Panc1 (cell line): ENCODE results near the gene WNT11. TPM values are rescaled to one million over a fixed set of nuclear protein-coding genes. Genes with fewer than 3 reads are reported as not detected.

Experiments used
- ATAC-seq: fragments of 200-7000 bp; cut with Tn5 transposase; 2 replicates; pipeline ENCODE4 v1.9.1; 2020; ENCODE audit warnings: mild to moderate bottlenecking, moderate library complexity
- BruUV-seq: library from RNA; stranded (reverse); fragments of 400-500 nt; replicated peaks from 2 replicates; lab custom pipeline; 2021; lab: Mats Ljungman, UMichigan
- CTCF ChIA-PET: fragments of 300-600 bp; sonication (Branson Sonifier 250); formaldehyde crosslinking; loops from one replicate; lab custom pipeline; 2022; ENCODE audit warnings: antibody characterized with exemption; lab: Charles Lee
- POLR2A ChIA-PET: fragments of 300-600 bp; sonication (Branson Sonifier 250); formaldehyde crosslinking; loops from one replicate; lab custom pipeline; 2022; ENCODE audit warnings: antibody characterized with exemption; lab: Charles Lee
- DNase-seq: peaks from one replicate; pipeline ENCODE4 v3.0.0-alpha.2; 2010; ENCODE audit warnings: low read depth, low spot score
- H3K27ac ChIP-seq: 2 replicates; pipeline ENCODE4 v1.5.1; 2011; ENCODE audit warnings: mild to moderate bottlenecking, low read length, inconsistent platforms
- H3K27me3 ChIP-seq: fragments of 200-500 bp; sonication (Bioruptor generic); 2 replicates; pipeline ENCODE4 v1.6.0; 2014; ENCODE audit warnings: low read length, inconsistent platforms; ENCODE audit not compliant: control insufficient read depth, insufficient read depth
- H3K36me3 ChIP-seq: fragments of 200-500 bp; sonication (Bioruptor generic); 2 replicates; pipeline ENCODE4 v1.5.1; 2014; ENCODE audit warnings: inconsistent platforms, mild to moderate bottlenecking, low read length, moderate library complexity; ENCODE audit not compliant: control insufficient read depth, insufficient read depth
- H3K4me1 ChIP-seq: 2 replicates; pipeline ENCODE4 v1.5.1; 2011; ENCODE audit warnings: inconsistent platforms, mild to moderate bottlenecking, low read length, moderate library complexity; ENCODE audit not compliant: control insufficient read depth, insufficient read depth
- H3K4me3 ChIP-seq, 2 experiments: 2 replicates each; pipeline ENCODE4 v1.5.1; 2011 to 2012; ENCODE audit warnings: low read depth in 2 of 2, low read length in 2 of 2, mild to moderate bottlenecking in 2 of 2, inconsistent platforms in 1 of 2, moderate library complexity in 1 of 2
- H3K9me3 ChIP-seq: fragments of 200-500 bp; sonication (Bioruptor generic); 2 replicates; pipeline ENCODE4 v1.5.1; 2014; ENCODE audit warnings: low read depth, mild to moderate bottlenecking, inconsistent platforms, low read length, moderate library complexity; ENCODE audit not compliant: control insufficient read depth, insufficient read depth
- POLR2AphosphoS5 ChIP-seq: IDR thresholded peaks from 2 replicates; pipeline ENCODE4 v1.6.1; 2012; ENCODE audit warnings: mild to moderate bottlenecking, low read depth, low read length, moderate library complexity
- SIN3A ChIP-seq: IDR thresholded peaks from 2 replicates; pipeline ENCODE4 v1.6.1; 2012; ENCODE audit warnings: low read depth, mild to moderate bottlenecking, low read length, moderate library complexity, borderline replicate concordance; ENCODE audit not compliant: insufficient read depth
- TCF7L2 ChIP-seq: IDR thresholded peaks from 2 replicates; pipeline ENCODE4 v1.6.1; 2011; ENCODE audit warnings: mild to moderate bottlenecking, low read depth, low read length, inconsistent platforms
- in situ Hi-C: cut with HindIII; loops from 2 replicates; pipeline ENCODE4 v1.10.0; 2016; ENCODE audit warnings: low sequenced_read_pairs, low pct_unique_long_range_greater_than_20kb
- intact Hi-C: fragments of 100-400 bp; cut with micrococcal nuclease; formaldehyde crosslinking; loops from one replicate; pipeline ENCODE4 v1.10.0; 2022; ENCODE audit not compliant: unreplicated experiment
- total RNA-seq: library from RNA; stranded (reverse); gene quantifications from one replicate; pipeline ENCODE4 v1.2.1, GENCODE V29; 2021; ENCODE audit not compliant: unreplicated experiment
- TF ChIP-seq, protein P1 (sequence below): fragments of 450-650 bp; IDR thresholded peaks from 2 replicates; pipeline ENCODE4 v1.5.1; 2017; ENCODE audit warnings: mild to moderate bottlenecking
- TF ChIP-seq, protein P2 (sequence below), 2 experiments: IDR thresholded peaks; 2 replicates each; pipeline ENCODE4 v1.6.1; 2011 to 2012; ENCODE audit warnings: low read depth in 2 of 2, control low read depth in 1 of 2, low read length in 1 of 2, mild to moderate bottlenecking in 1 of 2, moderate library complexity in 1 of 2; ENCODE audit not compliant: insufficient read depth in 1 of 2

The WNT11 gene
- total RNA-seq, 1 experiment from 2014 or later: 1.1 TPM

DNA sequence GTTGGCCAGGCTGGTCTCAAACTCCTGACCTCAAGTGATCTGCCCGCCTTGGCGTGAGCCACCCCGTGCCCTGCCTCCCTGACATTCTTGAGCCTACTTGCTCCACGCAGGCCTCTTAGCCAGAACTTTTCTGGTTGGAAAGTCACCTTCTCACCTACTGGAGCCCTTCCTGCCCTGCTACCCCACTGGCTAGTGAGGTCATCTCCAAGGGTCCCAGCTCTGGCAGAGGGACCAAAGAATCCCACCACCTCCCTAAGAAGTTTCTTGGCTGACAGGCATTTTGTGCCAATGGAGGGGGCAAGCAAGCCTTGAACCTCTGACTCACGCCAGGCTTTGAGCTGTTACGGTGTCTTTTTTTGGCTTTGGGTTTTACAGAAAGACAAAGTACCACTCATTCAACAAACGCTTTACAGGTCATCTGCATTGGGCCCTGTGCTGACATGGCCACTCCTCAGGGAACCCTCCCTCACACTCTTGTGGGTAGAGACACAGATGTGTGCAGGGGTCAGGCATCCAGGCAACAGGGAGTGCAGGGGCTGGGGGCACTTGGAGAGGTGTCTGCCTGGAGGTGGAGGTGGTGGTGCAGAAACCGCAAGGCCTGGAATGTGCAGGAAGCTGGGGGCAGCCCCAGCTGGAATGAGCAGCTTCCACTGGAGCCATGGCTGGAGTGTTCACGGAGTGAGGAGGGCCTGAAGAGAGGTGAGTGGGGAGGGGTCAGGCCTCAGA is 27.1 kb upstream of the WNT11 start:
- Histone ChIP-seq H3K4me1 (peaks cover 15% of the 10 kb centered on the region; the same call in 1 of the 2 replicates), H3K9me3 (no peaks in the 10 kb centered on the region), H3K27ac (no peak overlapping the region), H3K4me3 (no peak overlapping the region), H3K27me3 (no peaks in the 10 kb centered on the region), H3K36me3 (no peaks in the 10 kb centered on the region)
- POLR2A ChIA-PET: no interaction called here
- DNase-seq: no peak
- ATAC-seq: no peak
- CTCF ChIA-PET: interaction anchor here (0.8 kb wide), 1 partner anchor 86 kb away, joined by 3 read pairs; no protein-coding TSS in a partner anchor
- no TSS peak for BruUV-seq
- TF ChIP-seq, protein P1, sequence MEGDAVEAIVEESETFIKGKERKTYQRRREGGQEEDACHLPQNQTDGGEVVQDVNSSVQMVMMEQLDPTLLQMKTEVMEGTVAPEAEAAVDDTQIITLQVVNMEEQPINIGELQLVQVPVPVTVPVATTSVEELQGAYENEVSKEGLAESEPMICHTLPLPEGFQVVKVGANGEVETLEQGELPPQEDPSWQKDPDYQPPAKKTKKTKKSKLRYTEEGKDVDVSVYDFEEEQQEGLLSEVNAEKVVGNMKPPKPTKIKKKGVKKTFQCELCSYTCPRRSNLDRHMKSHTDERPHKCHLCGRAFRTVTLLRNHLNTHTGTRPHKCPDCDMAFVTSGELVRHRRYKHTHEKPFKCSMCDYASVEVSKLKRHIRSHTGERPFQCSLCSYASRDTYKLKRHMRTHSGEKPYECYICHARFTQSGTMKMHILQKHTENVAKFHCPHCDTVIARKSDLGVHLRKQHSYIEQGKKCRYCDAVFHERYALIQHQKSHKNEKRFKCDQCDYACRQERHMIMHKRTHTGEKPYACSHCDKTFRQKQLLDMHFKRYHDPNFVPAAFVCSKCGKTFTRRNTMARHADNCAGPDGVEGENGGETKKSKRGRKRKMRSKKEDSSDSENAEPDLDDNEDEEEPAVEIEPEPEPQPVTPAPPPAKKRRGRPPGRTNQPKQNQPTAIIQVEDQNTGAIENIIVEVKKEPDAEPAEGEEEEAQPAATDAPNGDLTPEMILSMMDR: no peak
- TF ChIP-seq, protein P2, sequence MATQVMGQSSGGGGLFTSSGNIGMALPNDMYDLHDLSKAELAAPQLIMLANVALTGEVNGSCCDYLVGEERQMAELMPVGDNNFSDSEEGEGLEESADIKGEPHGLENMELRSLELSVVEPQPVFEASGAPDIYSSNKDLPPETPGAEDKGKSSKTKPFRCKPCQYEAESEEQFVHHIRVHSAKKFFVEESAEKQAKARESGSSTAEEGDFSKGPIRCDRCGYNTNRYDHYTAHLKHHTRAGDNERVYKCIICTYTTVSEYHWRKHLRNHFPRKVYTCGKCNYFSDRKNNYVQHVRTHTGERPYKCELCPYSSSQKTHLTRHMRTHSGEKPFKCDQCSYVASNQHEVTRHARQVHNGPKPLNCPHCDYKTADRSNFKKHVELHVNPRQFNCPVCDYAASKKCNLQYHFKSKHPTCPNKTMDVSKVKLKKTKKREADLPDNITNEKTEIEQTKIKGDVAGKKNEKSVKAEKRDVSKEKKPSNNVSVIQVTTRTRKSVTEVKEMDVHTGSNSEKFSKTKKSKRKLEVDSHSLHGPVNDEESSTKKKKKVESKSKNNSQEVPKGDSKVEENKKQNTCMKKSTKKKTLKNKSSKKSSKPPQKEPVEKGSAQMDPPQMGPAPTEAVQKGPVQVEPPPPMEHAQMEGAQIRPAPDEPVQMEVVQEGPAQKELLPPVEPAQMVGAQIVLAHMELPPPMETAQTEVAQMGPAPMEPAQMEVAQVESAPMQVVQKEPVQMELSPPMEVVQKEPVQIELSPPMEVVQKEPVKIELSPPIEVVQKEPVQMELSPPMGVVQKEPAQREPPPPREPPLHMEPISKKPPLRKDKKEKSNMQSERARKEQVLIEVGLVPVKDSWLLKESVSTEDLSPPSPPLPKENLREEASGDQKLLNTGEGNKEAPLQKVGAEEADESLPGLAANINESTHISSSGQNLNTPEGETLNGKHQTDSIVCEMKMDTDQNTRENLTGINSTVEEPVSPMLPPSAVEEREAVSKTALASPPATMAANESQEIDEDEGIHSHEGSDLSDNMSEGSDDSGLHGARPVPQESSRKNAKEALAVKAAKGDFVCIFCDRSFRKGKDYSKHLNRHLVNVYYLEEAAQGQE (IDR thresholded peaks at IDR 0.05; ENCODE audit: insufficient read depth in 1 of 2, low read depth in 2 of 2, low read length in 1 of 2): no peak
- TF ChIP-seq POLR2AphosphoS5: no peak
- TF ChIP-seq SIN3A: no peak
- no peak for TF ChIP-seq TCF7L2
- in situ Hi-C loops: no loop called here
- intact Hi-C loops: no loop called here

DNA sequence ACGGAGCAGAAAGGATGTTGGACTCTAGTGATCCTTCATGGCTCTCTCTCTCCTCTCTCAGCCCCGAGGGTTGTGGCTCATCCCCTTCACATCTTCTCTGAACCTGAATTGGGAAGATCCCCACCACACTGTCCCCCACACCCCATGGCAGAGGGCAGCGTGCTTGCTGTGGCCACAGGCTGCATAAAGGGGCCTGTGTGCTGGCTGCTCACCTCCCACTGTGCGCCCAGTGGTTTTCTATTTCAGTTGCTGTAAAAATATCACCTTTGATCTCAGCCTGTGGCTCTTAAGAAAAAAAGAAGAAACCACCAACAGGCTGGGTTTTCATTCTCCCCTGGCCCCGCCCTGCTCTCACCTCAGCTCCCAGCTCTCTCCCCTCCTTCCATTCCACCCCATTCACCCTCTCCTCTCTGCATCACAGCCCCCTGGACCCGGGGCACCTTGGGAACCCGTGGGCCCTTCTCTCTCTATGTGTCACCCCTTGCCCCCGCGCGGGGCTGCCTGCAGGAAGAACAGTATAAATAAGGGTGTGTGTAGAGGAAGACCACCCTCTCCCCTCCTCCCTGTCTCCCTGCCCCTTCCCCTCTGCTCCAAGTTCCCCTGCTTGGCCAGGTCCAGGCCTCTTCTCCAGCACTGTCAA is 25.8 kb upstream of the WNT11 start:
- POLR2A ChIA-PET: no interaction called here
- Histone ChIP-seq H3K4me1 (peaks cover 15% of the 10 kb centered on the region; the same call in 1 of the 2 replicates), H3K4me3 (no peak overlapping the region), H3K27me3 (no peaks in the 10 kb centered on the region), H3K27ac (no peak overlapping the region), H3K36me3 (no peaks in the 10 kb centered on the region), H3K9me3 (no peaks in the 10 kb centered on the region)
- DNase-seq: no peak
- CTCF ChIA-PET: no interaction called here
- TF ChIP-seq, protein P2 (IDR thresholded peaks at IDR 0.05; ENCODE audit: insufficient read depth in 1 of 2, low read depth in 2 of 2, low read length in 1 of 2): no peak
- TF ChIP-seq TCF7L2: 0 out of 2 replicates have a peak, but pooled peaks have one; percentile 45
- intact Hi-C loops: no loop called here
- no TSS peak for BruUV-seq
- no peak for ATAC-seq
- in situ Hi-C loops: no loop called here
